GM18858 (cell line): ENCODE data around the gene SAPCD2.

Source experiments
- ATAC-seq: cut with Tn5 transposase; IDR thresholded peaks from one replicate; pipeline ENCODE4 v1.9.1; 2021; ENCODE audit not compliant: unreplicated experiment

Gene SAPCD2

DNA sequence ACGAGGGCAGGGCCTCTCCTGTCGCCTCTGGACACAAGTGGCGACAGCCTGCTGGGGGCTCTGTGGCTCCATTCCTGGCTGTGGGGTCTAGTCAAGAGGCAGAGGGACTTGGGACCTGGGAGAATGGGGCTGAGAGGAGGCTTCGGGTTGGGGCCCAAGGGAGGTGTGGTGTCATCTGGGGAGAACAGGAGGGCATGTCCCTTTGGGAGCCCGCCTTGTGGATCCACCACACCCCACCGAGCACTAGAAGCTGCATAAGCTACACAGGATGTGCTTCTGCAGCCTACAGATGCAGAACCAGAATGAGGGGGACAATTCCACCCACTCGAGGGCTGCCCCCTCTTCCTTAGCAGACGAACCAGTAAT is 12.6 kb upstream of the SAPCD2 start:
- no peak for ATAC-seq

DNA sequence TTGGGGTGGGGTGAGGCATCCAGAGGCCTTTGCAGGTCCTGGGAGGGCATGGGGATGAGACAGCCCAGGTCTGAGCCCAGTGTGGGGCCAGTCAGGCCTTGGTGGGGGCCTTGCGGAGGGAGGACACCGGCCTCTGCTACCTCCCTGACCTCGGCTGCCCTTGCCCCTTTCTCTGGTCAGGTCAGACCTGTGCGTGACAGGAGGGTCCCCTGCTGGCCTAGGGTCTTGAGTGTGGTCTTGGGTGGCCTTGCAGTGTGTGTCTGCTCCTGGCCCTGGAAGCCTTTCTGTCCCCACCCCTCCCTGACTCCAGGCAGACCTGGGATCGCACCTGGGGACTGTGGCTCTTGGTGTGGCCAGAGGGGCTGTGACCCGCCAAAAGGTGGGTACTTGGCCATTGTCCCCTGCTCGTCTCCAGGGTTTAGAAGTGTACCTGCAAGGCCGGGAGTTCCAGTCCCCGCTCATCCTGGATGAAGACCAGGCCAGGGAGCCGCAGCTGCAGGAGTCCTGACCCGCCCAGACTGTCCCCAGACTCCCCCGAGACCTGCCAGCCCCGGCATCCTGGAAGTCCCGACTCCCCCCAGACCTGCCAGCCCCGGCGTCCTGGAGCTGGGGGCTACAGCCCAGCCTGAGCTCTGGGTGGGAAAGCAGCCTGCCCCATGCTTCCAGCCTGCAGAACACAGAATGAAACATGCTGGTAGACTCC is 12.0 kb upstream of the SAPCD2 start:
- no peak for ATAC-seq

DNA sequence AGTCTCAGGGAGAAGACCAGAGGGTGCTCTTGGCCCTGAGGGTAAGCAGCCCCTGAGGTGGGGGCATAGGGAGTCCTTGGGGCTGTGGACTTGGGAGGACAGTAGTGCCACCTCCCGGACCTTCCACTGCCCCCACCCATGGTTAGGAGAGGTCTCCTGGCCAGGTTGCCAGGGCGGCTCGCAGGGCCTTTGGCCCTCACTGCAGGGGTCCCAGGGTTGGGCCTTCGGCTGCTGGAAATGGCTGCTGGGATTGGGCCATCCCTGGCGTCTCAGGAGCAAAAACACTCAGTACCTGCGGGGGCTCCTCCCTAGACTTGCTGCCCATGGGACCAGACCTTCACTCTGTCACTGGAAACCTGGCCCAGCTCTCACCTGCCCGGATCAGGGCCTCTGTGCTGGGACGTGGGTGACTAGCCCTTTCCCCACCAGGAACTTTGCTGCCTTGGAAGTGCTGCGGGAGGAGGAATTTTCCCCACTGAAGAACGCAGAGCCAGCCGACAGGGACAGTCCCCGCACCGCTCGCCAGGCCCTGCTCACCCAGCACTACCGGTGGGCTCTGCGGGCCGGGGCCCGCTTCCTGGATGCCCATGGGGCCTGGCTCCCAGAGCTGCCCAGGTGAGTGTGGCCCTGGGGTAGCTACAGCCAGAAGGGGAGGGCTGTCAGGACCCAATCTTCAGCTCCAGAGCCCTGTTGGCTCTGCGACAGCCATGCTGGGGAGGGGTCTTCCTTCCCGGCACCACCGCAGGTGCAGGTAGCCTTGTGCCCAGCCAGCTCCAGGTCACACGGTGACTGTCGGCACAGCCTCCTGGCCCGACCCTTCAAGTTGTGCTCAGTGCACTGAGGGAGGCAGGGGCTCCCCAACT is 10.1 kb upstream of the SAPCD2 start:
- ATAC-seq = no peak

DNA sequence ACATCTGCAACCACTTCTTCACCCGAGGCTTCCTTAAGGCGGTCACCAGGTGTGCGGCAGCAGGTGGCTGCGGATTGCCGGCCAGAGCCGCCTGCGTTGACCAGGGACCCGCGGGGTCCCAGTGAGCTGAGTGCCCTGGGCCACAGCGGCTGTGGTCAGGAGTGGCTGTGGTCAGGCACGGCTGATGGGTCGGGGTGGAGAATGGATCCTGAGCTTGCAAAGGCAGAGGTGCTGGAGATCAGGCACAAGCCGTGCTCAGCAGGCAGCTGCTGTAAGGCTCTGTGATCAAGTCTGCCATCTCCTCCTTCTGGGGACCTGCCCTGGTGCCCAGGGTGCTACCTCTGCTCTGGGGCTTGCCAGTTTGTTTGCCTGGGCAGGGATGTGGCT is 9.0 kb upstream of the SAPCD2 start:
- ATAC-seq = no peak

DNA sequence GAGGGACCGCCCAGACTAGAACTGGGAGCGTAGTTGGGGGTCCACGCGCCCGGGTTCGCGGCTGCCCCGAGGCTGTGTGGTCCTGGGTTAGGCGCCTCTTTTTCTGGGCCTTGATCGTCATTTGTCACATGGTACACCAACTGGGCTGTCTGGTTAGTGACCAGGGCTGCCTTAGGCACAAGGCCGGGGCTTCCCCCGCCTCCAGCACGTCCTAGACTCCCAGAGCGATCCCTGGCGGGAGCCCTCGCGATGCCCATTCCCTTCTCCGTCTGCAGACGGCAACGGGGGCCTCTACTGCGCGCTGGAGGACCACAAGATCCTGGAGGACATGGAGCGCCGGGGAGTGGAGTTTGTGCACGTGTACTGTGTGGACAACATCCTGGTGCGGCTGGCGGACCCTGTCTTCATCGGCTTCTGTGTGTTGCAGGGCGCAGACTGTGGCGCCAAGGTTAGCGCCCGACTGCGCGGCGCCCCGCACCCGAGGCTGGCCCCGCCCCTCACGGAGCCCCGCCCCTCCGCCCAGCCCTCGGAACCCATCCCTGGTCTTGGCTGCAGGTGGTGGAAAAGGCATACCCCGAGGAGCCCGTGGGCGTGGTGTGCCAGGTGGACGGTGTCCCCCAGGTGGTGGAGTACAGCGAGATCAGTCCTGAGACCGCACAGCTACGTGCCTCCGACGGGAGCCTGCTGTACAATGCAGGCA is 8.5 kb upstream of the SAPCD2 start:
- no peak for ATAC-seq

DNA sequence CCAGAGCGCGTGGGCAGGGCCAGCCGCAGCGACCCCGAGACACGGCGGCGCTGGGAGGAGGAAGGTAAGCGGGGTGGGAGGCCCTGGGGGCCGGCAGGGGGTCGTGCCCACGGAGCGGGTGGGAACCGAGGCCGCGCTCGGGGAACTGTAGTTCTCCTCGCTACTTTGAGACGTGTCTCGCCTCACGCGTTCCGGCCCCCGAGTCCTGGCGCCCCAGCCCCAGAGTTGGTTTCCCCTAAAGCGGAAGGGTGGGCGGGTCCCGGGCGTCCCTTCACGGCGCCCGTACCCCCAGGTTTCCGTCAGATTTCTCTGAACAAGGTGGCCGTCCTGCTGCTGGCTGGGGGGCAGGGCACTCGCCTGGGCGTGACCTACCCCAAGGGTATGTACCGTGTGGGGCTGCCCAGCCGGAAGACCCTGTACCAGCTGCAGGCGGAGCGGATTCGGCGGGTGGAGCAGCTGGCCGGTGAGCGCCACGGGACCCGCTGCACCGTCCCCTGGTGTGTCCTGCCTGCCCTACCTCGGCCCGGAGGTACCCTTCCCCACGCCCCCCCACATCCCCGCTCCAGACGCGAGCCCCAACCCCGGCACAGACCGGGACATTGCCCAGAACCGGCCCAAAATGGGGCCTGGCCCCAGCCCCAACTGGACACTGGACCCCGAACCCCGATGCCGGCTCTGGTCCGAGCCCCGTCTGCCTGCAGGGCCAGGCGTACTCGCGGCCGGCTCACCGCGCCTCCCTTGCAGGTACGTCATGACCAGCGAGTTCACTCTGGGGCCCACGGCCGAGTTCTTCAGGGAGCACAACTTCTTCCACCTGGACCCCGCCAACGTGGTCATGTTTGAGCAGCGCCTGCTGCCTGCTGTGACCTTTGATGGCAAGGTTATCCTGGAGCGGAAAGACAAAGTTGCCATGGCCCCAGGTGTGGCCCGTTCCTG is 7.7 kb upstream of the SAPCD2 start:
- no peak for ATAC-seq

DNA sequence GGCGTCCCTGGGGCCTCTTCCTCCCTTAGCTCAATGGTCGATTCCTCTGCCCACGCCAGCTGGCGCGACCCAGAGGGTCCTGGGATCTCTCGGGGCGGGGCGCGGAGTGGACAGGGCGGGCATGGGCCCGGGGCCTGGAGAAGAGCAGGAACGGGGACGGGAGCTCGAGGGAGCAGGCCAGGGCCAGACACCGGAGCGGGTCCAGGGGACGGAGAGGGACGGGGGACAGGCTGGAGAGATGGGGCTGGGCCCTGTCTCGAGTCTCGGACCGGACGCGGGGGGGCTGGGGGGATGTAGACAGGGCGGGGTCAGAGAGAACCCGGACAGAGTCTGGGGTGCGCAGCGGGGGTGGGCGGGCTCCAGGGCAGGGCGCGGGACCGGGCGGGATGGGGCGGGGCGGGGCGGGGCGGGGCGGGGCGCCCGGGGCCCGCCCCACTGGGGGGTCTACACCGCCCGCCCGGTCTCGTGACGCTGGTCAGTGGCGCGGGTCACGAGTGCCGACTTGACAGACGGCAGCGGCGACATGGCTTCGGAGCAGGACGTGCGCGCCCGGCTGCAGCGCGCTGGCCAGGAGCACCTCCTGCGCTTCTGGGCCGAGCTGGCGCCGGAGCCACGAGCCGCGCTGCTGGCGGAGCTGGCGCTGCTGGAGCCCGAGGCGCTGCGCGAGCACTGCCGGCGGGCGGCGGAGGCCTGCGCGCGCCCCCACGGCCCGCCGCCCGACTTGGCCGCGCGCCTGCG is 6.8 kb upstream of the SAPCD2 start, which contains the start of gene UAP1L1:
Gene UAP1L1 (plus strand): TSS at position 508 of the 738 bp plus-strand sequence. CDS start 16 bp downstream, at position 524.
- ATAC-seq = no peak

DNA sequence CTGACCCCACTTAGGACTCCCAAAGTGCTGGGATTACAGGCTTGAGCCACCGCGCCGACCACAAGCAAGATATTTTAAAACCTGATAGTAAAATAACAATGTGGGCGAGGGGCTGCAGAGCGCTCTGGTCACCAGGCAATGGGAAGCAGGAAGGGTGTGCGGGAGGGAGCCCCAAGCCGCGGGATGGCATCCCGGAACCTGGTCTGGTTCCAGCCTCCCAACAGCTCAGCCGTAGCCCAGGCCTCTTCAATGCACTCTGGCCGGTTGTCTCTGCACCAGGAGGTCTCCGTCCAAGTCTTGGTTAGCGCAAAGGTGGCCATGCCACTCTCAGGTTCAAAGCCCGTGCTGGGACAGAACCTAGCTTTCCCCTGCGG is 6.3 kb upstream of the SAPCD2 start:
- ATAC-seq = no peak

DNA sequence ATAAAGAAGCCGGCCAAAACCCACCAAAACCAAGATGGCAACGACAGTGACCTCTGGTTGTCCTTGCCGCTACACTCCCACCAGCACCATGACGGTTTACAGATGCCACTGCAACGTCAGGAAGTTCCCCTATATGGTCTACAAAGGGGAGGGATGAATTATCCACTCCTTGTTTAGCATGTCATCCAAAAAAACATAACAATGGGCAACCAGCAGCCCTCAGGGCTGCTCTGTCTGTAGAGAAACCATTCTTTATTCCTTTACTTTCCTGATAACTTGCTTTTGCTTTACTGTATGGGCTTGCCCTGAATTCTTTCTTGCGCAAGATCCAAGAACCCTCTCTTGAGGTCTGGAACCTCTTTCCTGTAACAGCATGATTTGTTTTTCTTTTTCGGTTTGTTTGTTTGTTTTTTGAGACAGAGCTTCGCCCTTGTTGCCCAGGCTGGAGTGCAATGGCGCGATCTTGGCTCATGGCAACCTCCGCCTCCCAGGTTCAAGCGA is 5.0 kb upstream of the SAPCD2 start:
- ATAC-seq = no peak

DNA sequence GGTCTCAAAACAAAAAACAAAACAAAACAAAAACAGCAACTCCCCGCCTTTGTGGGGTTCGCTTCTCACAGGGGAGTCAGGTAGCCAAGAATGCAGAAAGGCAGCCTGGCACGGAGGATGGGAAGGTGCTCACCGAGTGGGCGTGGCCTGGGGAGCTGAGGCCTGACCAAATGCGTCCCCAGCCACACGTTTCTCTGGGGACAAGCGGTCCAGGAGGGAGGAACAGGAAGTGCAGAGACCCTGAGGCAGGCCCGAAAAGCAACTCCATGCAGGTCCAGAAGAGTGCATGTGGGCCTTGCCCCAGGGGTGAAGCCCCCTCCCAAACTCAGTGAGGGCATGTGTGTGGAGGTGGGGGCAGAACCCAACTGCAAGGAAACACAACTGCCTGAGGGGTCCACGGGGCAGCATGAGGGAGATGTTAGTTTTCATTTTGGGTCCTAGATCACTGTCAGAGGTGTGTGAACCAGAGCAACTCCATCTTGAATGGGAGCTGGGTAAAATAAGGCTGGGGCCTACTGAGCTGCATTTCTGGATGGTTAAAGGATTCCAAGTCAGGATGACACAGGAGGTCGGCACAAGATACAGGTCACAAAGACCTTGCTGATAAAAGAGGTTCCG is 4.4 kb upstream of the SAPCD2 start:
- no peak for ATAC-seq

DNA sequence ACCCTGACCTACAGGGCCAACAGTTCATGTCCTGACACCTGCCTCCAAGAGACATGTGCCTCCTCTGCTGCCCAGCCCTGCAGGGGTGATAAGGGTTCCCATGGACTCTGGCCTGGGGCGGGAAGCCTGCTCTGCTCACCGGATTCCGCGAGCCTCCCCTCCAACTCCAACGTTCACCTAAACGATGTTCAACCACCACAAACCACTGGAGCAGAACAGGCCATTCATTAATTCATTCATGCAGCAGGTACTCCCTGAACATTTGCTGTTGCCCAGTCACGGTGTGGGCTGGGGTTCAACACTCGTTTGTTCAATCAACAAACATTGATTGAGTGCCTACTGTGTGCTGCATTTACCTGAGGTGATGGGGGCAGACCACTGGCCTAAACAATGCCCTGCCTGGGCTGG is 3.6 kb upstream of the SAPCD2 start:
- ATAC-seq = no peak

DNA sequence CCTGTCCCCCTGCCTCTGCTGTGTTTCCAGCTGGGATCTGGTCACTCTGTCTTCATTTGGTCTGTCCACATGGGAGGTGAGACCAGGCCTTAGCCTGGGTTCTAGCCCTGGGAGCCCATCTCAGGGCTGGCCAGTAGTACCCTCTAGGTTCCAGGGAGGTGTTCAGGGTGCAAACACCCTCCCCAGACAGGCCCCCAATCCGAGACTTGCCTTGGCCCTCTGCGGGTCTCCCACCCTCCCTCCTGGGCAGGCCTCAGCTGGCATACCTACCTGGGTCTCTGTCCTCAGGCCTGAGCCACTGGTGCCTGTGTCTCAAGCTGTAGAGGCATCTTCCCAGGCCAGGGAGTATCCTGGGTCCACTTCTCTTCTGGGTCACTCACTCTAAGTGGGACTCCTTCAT is 925 bp upstream of the SAPCD2 start:
- no peak for ATAC-seq

DNA sequence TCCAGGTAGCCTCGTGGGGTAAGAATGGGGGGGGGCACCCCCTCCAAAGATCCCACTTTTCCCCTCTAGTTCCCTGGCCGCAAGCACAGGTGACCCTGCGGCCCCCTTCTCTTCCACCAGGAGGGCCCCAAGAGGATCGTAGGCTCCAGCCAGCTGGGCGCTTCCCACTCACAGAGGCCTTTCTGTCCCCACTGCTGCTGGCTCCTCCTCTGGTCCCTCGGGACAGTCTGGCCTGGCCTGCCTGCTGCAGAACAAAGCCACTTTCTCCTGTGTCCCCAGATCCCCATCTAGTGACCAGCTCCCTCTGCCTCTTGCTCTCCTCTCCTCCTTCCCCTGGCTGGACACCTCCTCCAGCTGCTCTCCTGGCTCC is 534 bp upstream of the SAPCD2 start:
- ATAC-seq = no peak

DNA sequence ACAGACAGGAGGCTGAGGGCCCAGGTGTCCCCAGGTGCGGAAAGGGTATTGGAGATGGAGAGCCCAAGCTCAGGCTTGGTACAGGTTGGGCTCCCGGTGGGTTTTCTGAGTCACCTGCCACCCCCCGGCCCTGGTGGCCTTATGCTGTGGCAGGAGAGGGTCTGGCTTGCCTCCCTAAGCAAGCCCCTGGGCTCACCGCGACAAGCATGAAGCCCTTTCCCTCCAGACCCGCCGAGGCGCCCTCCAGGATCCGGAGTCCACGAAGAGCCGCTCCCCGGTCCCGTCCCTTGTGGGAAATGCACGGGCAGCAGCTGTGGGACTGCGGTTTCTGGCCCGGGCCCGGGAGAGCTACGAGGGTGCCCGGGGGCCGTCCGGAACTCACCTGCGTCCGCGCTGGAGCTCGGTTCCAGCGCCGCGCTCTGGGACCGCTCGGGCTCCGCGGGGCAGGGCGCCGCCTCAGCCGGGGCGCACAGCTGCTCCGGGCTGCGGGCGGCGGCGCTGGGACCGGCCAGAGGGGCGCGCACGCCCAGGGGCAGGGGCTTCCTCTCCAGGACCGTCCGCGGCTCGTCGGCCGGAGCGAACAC is 757 bp downstream of the SAPCD2 start:
- ATAC-seq = no peak

DNA sequence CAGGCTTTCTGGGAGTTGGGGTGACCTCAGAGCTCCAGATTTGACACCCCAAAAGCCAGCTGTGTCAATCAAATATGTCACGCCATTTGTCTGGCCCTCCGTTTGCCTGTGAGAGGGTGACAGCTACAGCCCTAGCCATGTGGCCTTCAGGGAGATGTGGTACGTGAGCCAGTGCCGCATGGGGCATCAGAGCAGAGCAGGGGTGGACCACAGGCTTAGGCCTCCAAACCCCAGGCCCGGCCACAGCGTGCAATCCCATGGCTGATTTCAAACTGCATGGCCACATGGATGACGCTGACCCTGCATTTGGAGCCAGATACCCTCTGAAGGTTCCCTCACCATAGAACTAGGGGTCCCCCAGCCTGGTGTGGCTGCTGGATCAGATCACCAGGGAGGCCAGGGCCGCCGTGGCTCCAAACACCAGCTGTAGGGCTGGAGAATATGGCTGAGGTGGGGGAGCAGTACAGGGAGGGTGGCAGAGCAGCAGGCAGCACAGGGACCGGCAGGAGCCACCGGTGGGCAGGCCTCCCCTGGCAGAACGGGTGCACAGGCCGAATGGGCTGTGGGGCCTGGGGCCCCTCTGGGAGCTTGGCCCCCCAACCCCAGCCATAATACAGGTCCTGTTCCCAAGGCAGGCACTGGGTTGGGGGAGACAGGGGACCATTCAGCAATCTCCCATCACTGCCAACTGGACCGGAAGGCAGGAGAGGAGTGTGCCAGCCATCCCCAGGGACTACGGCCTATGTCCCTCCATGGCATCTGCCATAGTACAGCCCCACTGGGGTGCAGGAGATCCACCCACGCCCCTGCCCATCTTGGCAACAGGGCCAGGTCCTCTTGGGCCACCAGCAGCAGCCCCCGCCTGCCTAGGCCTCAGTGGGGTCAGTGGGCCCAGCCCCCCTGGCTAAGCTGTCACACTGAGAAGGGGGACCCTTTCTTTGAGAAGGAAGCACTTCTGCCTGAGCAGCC is 1.5 kb downstream of the SAPCD2 start:
- no peak for ATAC-seq

DNA sequence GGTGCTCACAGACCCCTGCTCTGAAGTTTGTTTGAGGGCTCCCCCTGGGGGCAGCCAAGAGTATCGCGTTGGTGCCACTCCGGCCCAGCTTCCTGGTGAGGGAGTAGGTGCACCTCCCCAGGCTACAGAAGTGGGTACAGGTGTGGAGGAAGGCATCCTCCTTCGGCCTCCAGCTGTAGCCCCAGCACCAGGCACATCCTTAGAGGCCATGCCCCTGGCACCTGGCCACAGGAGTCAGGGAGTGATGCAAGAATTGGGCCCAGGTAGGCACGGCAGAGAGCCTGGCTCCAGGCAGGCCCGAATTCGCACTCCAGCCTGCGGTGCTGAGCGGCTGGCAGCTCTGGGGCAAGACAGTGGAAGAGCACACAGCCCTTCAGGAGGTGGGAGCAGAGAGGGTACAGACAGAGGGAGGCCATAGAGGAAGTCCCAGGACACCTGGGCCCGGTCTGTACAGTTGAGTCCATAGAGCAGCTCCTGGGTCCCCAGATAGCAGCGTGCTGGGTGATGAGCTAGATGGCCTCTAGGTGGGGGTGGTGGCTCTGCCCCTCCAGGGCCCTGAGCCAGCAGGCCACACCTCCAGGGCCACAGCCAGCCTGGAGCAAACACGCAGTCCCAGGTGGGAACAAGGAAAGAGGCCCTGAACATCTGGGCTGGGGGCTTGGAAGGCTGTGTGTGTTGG is 2.4 kb downstream of the SAPCD2 start:
- no peak for ATAC-seq

DNA sequence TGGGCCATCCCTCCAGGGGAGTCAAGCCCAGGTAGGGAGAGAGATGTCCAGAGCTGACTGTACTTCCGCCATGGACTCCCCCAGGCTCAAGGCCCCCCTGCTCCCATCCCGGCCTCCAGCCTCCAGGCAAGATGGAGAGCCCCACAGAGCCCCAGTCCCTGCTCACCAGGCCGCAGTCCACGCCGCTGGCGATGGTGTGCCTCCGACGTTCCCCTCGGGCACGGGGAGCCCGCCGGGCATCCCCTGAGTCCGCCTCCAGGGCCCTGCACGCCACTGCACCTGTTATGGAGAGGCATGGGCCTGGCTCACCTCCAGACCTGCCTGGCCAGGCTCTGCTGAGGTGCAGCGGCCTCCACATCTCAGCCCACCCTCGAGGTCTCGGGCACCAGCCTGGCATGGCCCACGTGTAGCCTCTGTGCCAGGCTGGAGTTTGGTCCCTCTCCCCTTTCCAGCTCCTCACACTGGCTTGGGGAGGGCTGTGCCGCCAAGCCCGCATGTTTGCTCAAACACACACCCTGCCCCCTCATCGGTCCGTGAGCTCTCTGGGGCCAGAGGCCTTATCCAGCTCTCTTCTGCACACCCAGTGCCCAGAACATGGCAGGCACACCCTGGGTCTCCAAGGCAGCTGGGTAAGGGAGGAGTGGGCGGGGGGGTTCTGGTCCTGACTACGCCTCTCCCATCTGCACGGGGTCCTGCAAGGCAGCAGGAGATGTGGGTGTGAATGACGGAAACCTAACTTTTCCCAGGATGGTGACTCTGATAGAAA is 4.1 kb downstream of the SAPCD2 start:
- ATAC-seq = no peak
